HCT116 (cell line): ENCODE data around the gene LLCFC1. TPM values are rescaled to one million over a fixed set of nuclear protein-coding genes. Genes with fewer than 3 reads are reported as not detected.

Experiments used
- ATAC-seq: fragments of 200-7000 bp; cut with Tn5 transposase; 2 replicates; pipeline ENCODE4 v1.9.1; 2020; ENCODE audit warnings: mild to moderate bottlenecking, moderate library complexity
- BruUV-seq: library from RNA; stranded (reverse); fragments of 400-500 nt; replicated peaks from 2 replicates; lab custom pipeline; 2021; lab: Mats Ljungman, UMichigan
- CTCF ChIA-PET: fragments of 300-600 bp; sonication (Branson Sonifier 250); formaldehyde crosslinking; loops from one replicate; lab custom pipeline; 2021; ENCODE audit warnings: antibody characterized with exemption; lab: Charles Lee
- POLR2A ChIA-PET: fragments of 300-600, 350-600 bp; sonication (Branson Sonifier 250); formaldehyde crosslinking; loops from one replicate; lab custom pipeline; 2021; ENCODE audit warnings: antibody characterized with exemption; lab: Charles Lee
- RAD21 ChIA-PET, 2 experiments: fragments of 300-600 bp; sonication (Branson Sonifier 250); formaldehyde crosslinking; loops; one replicate each; lab custom pipeline; 2023; ENCODE audit warnings: low total read pairs in 2 of 2; ENCODE audit not compliant: uncharacterized antibody in 2 of 2, unreplicated experiment in 2 of 2, low non-redundant PET in 1 of 2; lab: Charles Lee
- DNase-seq: peaks from one replicate; pipeline ENCODE4 v3.0.0-alpha.2; 2010; ENCODE audit warnings: low read depth, low spot score
- H2AFZ ChIP-seq: fragments of 200-600 bp; shearing (Covaris generic), sonication (generic); 2 replicates; pipeline ENCODE4 v1.6.1; 2017; ENCODE audit warnings: low read depth, mixed run types, mixed read lengths, antibody characterized with exemption, low read length; ENCODE audit not compliant: poor library complexity, severe bottlenecking
- H3K27ac ChIP-seq: 2 replicates; pipeline ENCODE4 v1.5.1; 2012; ENCODE audit warnings: low read depth, low read length
- H3K27me3 ChIP-seq: fragments of 200-600 bp; sonication (generic); 2 replicates; pipeline ENCODE4 v1.6.1; 2016; ENCODE audit warnings: mixed run types, low read length, mixed read lengths; ENCODE audit not compliant: insufficient read depth
- H3K36me3 ChIP-seq, 2 experiments: fragments of 200-500 bp in 1 of 2; fragments of 200-600 bp in 1 of 2; sonication (Bioruptor generic) in 1 of 2; sonication (generic) in 1 of 2; 2 replicates each; pipeline versions ENCODE4 v1.5.1 to v1.6.1; 2014 to 2016; ENCODE audit warnings: low read length in 2 of 2, inconsistent platforms in 1 of 2, mixed read lengths in 1 of 2, mixed run types in 1 of 2; ENCODE audit not compliant: insufficient read depth in 2 of 2, control insufficient read depth in 1 of 2
- H3K4me1 ChIP-seq, 2 experiments: fragments of 200-600 bp in 1 of 2; sonication (generic) in 1 of 2; 2 replicates each; pipeline versions ENCODE4 v1.5.1 to v1.6.1; 2012 to 2017; ENCODE audit warnings: low read length in 2 of 2, inconsistent platforms in 1 of 2, mild to moderate bottlenecking in 1 of 2, mixed read lengths in 1 of 2, mixed run types in 1 of 2, moderate library complexity in 1 of 2; ENCODE audit not compliant: insufficient read depth in 2 of 2, control insufficient read depth in 1 of 2
- H3K4me2 ChIP-seq: fragments of 200-600 bp; sonication (generic); 2 replicates; pipeline ENCODE4 v1.6.1; 2017; ENCODE audit warnings: mixed run types, low read length, mixed read lengths
- H3K4me3 ChIP-seq, 2 experiments: fragments of 200-600 bp in 1 of 2; sonication (generic) in 1 of 2; replicated peaks in 1 of 2; 2 replicates each; pipeline ENCODE4 v1.5.1; 2011 to 2016; ENCODE audit warnings: low read length in 2 of 2, control low read depth in 1 of 2, low read depth in 1 of 2, mild to moderate bottlenecking in 1 of 2, mixed read lengths in 1 of 2, mixed run types in 1 of 2
- H3K79me2 ChIP-seq: fragments of 200-600 bp; sonication (generic); 2 replicates; pipeline ENCODE4 v1.6.1; 2017; ENCODE audit warnings: mild to moderate bottlenecking, mixed run types, low read length, moderate library complexity, mixed read lengths; ENCODE audit not compliant: insufficient read depth
- H3K9ac ChIP-seq: fragments of 200-600 bp; sonication (generic); 2 replicates; pipeline ENCODE4 v1.6.1; 2016; ENCODE audit warnings: low read length, mixed read lengths
- H3K9me2 ChIP-seq: fragments of 200-600 bp; sonication (generic), shearing (Covaris generic); 2 replicates; pipeline ENCODE4 v1.6.1; 2017; ENCODE audit warnings: mixed run types, mild to moderate bottlenecking, moderate library complexity; ENCODE audit not compliant: insufficient read depth
- H3K9me3 ChIP-seq, 2 experiments: fragments of 200-500 bp in 1 of 2; fragments of 200-600 bp in 1 of 2; sonication (Bioruptor generic) in 1 of 2; sonication (generic) in 1 of 2; 2 replicates each; pipeline ENCODE4 v1.6.1; 2014 to 2017; ENCODE audit warnings: low read length in 2 of 2, mixed read lengths in 2 of 2, inconsistent platforms in 1 of 2, low read depth in 1 of 2, mild to moderate bottlenecking in 1 of 2, mixed run types in 1 of 2, moderate library complexity in 1 of 2; ENCODE audit not compliant: control insufficient read depth in 1 of 2, insufficient read depth in 1 of 2
- H4K20me1 ChIP-seq: fragments of 200-600 bp; sonication (generic), shearing (Covaris generic); 2 replicates; pipeline ENCODE4 v1.6.1; 2017; ENCODE audit warnings: mixed run types, mild to moderate bottlenecking, moderate library complexity; ENCODE audit not compliant: insufficient read depth
- ATF3 ChIP-seq: IDR thresholded peaks from 2 replicates; pipeline ENCODE4 v1.6.1; 2012
- CEBPB ChIP-seq: IDR thresholded peaks from 2 replicates; pipeline ENCODE4 v1.6.1; 2012; ENCODE audit warnings: low read depth
- CTCF ChIP-seq, 3 experiments: fragments of 200-600 bp in 1 of 3; sonication (generic) in 1 of 3; IDR thresholded peaks in 2 of 3; conservative IDR thresholded peaks in 1 of 3; 2 replicates each; pipeline ENCODE4 v1.5.1; 2012 to 2017; ENCODE audit warnings: low read depth in 2 of 3, low read length in 2 of 3, antibody characterized with exemption in 1 of 3, borderline replicate concordance in 1 of 3, control low read depth in 1 of 3, mild to moderate bottlenecking in 1 of 3, mixed read lengths in 1 of 3, mixed run types in 1 of 3, moderate library complexity in 1 of 3; ENCODE audit not compliant: insufficient read depth in 1 of 3
- ELF1 ChIP-seq: IDR thresholded peaks from 2 replicates; pipeline ENCODE4 v1.6.1; 2012; ENCODE audit warnings: low read depth, borderline replicate concordance
- EZH2phosphoT487 ChIP-seq: fragments of 200-600 bp; IDR thresholded peaks from 2 replicates; pipeline ENCODE4 v1.6.1; 2018; ENCODE audit warnings: antibody characterized with exemption, borderline replicate concordance
- JUND ChIP-seq: IDR thresholded peaks from 2 replicates; pipeline ENCODE4 v1.6.1; 2012
- MAX ChIP-seq: IDR thresholded peaks from 2 replicates; pipeline ENCODE4 v1.6.1; 2012
- POLR2AphosphoS5 ChIP-seq: IDR thresholded peaks from 2 replicates; pipeline ENCODE4 v1.6.1; 2011; ENCODE audit warnings: mild to moderate bottlenecking, low read depth, low read length, moderate library complexity
- RAD21 ChIP-seq: IDR thresholded peaks from 2 replicates; pipeline ENCODE4 v1.6.1; 2012; ENCODE audit warnings: low read depth, mild to moderate bottlenecking
- REST ChIP-seq: IDR thresholded peaks from 2 replicates; pipeline ENCODE4 v1.6.1; 2012; ENCODE audit warnings: low read depth
- SIN3A ChIP-seq: IDR thresholded peaks from 2 replicates; pipeline ENCODE4 v1.6.1; 2012; ENCODE audit warnings: low read depth
- SP1 ChIP-seq: IDR thresholded peaks from 2 replicates; pipeline ENCODE4 v1.6.1; 2012; ENCODE audit warnings: low read depth
- YY1 ChIP-seq: IDR thresholded peaks from 2 replicates; pipeline ENCODE4 v1.6.1; 2011; ENCODE audit warnings: low read length, low read depth, moderate library complexity, mild to moderate bottlenecking; ENCODE audit not compliant: insufficient replicate concordance; ENCODE audit errors: extremely low read depth
- intact Hi-C: fragments of 100-400 bp; cut with micrococcal nuclease; formaldehyde crosslinking; loops from 2 replicates; pipeline ENCODE4 v1.10.0; 2022
- total RNA-seq: library from RNA; stranded (reverse); gene quantifications from one replicate; pipeline ENCODE4 v1.2.1, GENCODE V29; 2021; ENCODE audit not compliant: unreplicated experiment

The LLCFC1 gene
- total RNA-seq, 1 experiment from 2014 or later = not detected

- Histone ChIP-seq H3K27me3 (no peaks in the 10 kb centered on the region), H4K20me1 (no peaks in the 10 kb centered on the region), H3K4me3 (no peak overlapping the region), H2AFZ (no peak overlapping the region), H3K4me2 (no peak overlapping the region), H3K4me1 (no peaks in the 10 kb centered on the region), H3K9me2 (no peaks in the 10 kb centered on the region), H3K9ac (no peak overlapping the region), H3K27ac (no peak overlapping the region), H3K36me3 (no peaks in the 10 kb centered on the region), H3K79me2 (no peaks in the 10 kb centered on the region), H3K9me3 (no peaks in the 10 kb centered on the region)
- DNase-seq (no peak), ATAC-seq (no peak)
- POLR2A ChIA-PET = no interaction called here
- CTCF ChIA-PET = no interaction called here
- intact Hi-C loops = no loop called here
- no TSS peak for BruUV-seq
- RAD21 ChIA-PET = no interaction called here
- TF ChIP-seq YY1 = no peak
- no peak for TF ChIP-seq REST
- no peak for TF ChIP-seq ATF3
- no peak for TF ChIP-seq EZH2phosphoT487
- no peak for TF ChIP-seq SP1
- no peak for TF ChIP-seq RAD21
- TF ChIP-seq CTCF (IDR thresholded peaks at IDR 0.05 in 2 of 3, conservative IDR thresholded peaks at IDR 0.05 in 1 of 3; ENCODE audit: borderline replicate concordance in 1 of 3, insufficient read depth in 1 of 3, low read depth in 2 of 3, low read length in 2 of 3) = no peak
- no peak for TF ChIP-seq SIN3A
- no peak for TF ChIP-seq MAX
- no peak for TF ChIP-seq POLR2AphosphoS5
- no peak for TF ChIP-seq CEBPB
- no peak for TF ChIP-seq ELF1
- TF ChIP-seq JUND = no peak
These were observed 45.0 kb downstream of the LLCFC1 start for GRCh38 chr7:142984297-142984696.

Other genes starting within 250 kb of the LLCFC1 start
- gene PRSS1, start 190.0 kb upstream of the LLCFC1 start, total RNA-seq = 14.6 TPM
- gene PRSS2, start 168.5 kb upstream of the LLCFC1 start, total RNA-seq = 36.8 TPM
- gene EPHB6, start 84.4 kb upstream of the LLCFC1 start, total RNA-seq = 12.6 TPM
- 1.7 TPM for gene TRPV6, start 53.7 kb upstream of the LLCFC1 start, total RNA-seq
- gene TRPV5, start 5.7 kb upstream of the LLCFC1 start, total RNA-seq = not detected
- gene KEL, start 22.9 kb downstream of the LLCFC1 start, total RNA-seq = 0.91 TPM
- gene OR9A2, start 87.6 kb downstream of the LLCFC1 start, total RNA-seq = not detected
- not detected for gene OR6V1, start 112.9 kb downstream of the LLCFC1 start, total RNA-seq
- gene PIP, start 192.6 kb downstream of the LLCFC1 start, total RNA-seq = not detected
- gene TAS2R39, start 243.9 kb downstream of the LLCFC1 start, total RNA-seq = not detected